Measurements from ENCODE around the gene ISLR2. TPM values are rescaled to one million over a fixed set of nuclear protein-coding genes. Genes with fewer than 3 reads are reported as not detected.

The ISLR2 gene
- total RNA-seq, 1 experiment from 2014 or later: 8.9 TPM

DNA sequence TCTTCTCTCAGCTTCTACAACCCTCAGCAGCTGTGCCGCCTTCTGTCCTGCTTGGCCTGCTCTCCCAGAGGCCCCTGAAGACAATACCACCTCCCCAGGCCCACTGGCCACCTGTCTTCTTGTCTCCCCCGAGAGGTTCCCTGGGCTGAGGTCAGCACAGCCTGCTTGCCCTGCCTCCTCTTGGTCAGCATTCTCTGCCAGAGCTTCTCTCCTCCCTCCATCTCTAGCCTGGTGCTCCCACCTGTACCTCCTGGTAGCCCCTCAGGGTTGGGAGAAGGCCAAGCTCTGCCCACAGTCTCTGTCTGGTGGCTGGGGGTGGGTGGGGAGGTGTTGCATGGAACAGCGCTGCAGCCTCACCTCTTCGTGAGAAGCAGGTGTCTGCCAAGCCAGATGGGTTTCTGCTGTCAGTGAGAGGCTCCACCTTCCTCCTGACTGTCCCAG lies 37.5 kb downstream of the ISLR2 start:
- Mint-ChIP-seq H3K4me3 (no peak overlapping the region), H3K27ac (no peak overlapping the region)

DNA sequence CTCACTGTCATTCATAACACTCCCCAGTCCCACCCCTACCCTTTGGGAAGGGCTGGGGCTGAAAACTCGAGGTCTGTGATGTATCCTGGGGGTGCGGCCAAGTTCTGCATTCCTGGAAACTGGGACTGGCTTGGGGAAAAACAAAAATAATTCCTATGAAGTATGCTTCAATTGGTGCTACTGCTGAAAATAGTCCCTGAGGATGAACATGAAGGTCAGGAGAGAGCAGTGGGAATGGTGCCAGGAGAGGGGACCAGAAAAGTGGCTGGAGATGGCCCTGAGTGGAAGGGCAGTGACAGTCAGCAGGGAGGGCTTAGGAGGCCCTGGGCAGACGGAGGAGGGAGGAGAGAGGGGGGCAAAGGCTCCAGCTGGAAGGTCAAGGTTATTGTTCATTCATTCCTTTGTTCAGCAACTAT lies 38.3 kb downstream of the ISLR2 start:
- peaks cover 9% of the 10 kb centered on the region for H3K9me3 Mint-ChIP-seq
- CTCF ChIA-PET: interaction anchor here (0.5 to 1.1 kb wide), 2 partner anchors 9 to 54 kb away, joined by 3 read pairs; no protein-coding TSS in a partner anchor

More for the DNA sequence above, 37.5 kb downstream of the ISLR2 start:
- POLR2A ChIA-PET: no interaction called here
- CTCF ChIA-PET: no interaction called here
- Mint-ChIP-seq H3K4me1 (peaks cover 17% of the 10 kb centered on the region), H3K27me3 (ENCODE audit: low read depth) (peaks cover 3% of the 10 kb centered on the region; the same call in 1 of the 2 replicates), H3K36me3 (no peaks in the 10 kb centered on the region), H3K9me3 (peaks cover 9% of the 10 kb centered on the region)
- ATAC-seq: no peak; the same call in 1 of the 2 replicates
- TF ChIP-seq MYBL2 (CRISPR knock-in tag; IDR thresholded peaks at IDR 0.05) (no peak), ZNF671 (CRISPR knock-in tag; IDR thresholded peaks at IDR 0.05) (no peak), SMAD3 (CRISPR knock-in tag; IDR thresholded peaks at IDR 0.05; ENCODE audit: borderline replicate concordance) (no peak), RELA (CRISPR knock-in tag; IDR thresholded peaks at IDR 0.05; ENCODE audit: borderline replicate concordance) (no peak), ZNF416 (CRISPR knock-in tag; IDR thresholded peaks at IDR 0.05) (no peak), FOXJ3 (CRISPR knock-in tag; IDR thresholded peaks at IDR 0.05; ENCODE audit: borderline replicate concordance) (no peak), TP53 (CRISPR knock-in tag; IDR thresholded peaks at IDR 0.05) (no peak), MXD4 (CRISPR knock-in tag; IDR thresholded peaks at IDR 0.05; ENCODE audit: borderline replicate concordance) (no peak), KAT7 (CRISPR knock-in tag; IDR thresholded peaks at IDR 0.05; ENCODE audit: borderline replicate concordance) (no peak)
- TF ChIP-seq, protein P1, sequence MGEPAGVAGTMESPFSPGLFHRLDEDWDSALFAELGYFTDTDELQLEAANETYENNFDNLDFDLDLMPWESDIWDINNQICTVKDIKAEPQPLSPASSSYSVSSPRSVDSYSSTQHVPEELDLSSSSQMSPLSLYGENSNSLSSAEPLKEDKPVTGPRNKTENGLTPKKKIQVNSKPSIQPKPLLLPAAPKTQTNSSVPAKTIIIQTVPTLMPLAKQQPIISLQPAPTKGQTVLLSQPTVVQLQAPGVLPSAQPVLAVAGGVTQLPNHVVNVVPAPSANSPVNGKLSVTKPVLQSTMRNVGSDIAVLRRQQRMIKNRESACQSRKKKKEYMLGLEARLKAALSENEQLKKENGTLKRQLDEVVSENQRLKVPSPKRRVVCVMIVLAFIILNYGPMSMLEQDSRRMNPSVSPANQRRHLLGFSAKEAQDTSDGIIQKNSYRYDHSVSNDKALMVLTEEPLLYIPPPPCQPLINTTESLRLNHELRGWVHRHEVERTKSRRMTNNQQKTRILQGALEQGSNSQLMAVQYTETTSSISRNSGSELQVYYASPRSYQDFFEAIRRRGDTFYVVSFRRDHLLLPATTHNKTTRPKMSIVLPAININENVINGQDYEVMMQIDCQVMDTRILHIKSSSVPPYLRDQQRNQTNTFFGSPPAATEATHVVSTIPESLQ (CRISPR knock-in tag; IDR thresholded peaks at IDR 0.05): no peak
- TF ChIP-seq, protein P2, sequence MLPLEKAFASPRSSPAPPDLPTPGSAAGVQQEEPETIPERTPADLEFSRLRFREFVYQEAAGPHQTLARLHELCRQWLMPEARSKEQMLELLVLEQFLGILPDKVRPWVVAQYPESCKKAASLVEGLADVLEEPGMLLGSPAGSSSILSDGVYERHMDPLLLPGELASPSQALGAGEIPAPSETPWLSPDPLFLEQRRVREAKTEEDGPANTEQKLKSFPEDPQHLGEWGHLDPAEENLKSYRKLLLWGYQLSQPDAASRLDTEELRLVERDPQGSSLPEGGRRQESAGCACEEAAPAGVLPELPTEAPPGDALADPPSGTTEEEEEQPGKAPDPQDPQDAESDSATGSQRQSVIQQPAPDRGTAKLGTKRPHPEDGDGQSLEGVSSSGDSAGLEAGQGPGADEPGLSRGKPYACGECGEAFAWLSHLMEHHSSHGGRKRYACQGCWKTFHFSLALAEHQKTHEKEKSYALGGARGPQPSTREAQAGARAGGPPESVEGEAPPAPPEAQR (CRISPR knock-in tag; IDR thresholded peaks at IDR 0.05): no peak
- TF ChIP-seq, protein P3, sequence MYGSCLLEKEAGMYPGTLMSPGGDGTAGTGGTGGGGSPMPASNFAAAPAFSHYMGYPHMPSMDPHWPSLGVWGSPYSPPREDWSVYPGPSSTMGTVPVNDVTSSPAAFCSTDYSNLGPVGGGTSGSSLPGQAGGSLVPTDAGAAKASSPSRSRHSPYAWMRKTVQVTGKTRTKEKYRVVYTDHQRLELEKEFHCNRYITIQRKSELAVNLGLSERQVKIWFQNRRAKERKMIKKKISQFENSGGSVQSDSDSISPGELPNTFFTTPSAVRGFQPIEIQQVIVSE (CRISPR knock-in tag; IDR thresholded peaks at IDR 0.05; ENCODE audit: borderline replicate concordance): no peak
- TF ChIP-seq, protein P4, sequence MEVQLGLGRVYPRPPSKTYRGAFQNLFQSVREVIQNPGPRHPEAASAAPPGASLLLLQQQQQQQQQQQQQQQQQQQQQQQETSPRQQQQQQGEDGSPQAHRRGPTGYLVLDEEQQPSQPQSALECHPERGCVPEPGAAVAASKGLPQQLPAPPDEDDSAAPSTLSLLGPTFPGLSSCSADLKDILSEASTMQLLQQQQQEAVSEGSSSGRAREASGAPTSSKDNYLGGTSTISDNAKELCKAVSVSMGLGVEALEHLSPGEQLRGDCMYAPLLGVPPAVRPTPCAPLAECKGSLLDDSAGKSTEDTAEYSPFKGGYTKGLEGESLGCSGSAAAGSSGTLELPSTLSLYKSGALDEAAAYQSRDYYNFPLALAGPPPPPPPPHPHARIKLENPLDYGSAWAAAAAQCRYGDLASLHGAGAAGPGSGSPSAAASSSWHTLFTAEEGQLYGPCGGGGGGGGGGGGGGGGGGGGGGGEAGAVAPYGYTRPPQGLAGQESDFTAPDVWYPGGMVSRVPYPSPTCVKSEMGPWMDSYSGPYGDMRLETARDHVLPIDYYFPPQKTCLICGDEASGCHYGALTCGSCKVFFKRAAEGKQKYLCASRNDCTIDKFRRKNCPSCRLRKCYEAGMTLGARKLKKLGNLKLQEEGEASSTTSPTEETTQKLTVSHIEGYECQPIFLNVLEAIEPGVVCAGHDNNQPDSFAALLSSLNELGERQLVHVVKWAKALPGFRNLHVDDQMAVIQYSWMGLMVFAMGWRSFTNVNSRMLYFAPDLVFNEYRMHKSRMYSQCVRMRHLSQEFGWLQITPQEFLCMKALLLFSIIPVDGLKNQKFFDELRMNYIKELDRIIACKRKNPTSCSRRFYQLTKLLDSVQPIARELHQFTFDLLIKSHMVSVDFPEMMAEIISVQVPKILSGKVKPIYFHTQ (CRISPR knock-in tag; IDR thresholded peaks at IDR 0.05): no peak
- DNase-seq (ENCODE audit: low spot score): no peak

DNA sequence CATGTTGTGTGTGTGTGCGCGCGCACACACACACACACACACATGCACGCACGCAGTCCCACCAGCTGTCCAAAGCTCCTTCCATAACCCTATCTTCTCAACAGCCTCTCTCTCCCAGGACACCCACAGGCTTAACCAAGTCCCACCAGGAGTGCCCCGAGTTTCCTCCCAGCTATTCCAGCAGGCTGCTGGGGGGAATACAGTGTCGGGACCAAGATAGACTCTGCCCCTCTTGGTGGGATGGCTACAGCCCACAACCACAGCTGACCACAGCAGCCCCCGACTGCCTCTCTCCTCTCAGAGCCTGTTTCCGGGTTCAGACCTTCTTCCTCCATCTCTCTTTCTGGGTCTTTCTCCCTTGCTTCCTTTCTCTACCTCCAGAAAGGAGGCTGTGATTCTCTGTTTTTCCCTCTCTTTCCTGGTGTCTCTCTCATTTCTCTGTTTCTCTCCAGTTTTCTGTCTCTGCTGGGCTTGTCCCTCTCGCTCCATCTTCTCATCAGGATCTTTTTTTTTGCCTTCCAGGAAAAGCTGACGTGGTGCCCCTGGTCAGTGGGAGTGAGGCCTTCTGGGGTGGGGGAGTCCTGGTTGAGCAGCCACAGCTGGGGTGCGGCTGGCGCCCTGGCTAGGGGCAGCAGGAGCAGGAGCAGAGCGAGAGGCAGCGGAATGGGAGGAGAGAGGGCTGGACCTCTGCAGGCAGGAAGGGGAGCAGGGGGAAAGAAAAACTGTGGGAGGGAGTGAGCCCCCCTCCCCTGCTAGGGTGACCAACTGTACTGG lies 39.9 kb downstream of the ISLR2 start:
- TF ChIP-seq NFYB (CRISPR knock-in tag; conservative IDR thresholded peaks at IDR 0.05; ENCODE audit: low read depth) (no peak), SOX15 (CRISPR knock-in tag; IDR thresholded peaks at IDR 0.05) (no peak), SMAD3 (CRISPR knock-in tag; IDR thresholded peaks at IDR 0.05; ENCODE audit: borderline replicate concordance) (no peak)
- TF ChIP-seq, protein P5, sequence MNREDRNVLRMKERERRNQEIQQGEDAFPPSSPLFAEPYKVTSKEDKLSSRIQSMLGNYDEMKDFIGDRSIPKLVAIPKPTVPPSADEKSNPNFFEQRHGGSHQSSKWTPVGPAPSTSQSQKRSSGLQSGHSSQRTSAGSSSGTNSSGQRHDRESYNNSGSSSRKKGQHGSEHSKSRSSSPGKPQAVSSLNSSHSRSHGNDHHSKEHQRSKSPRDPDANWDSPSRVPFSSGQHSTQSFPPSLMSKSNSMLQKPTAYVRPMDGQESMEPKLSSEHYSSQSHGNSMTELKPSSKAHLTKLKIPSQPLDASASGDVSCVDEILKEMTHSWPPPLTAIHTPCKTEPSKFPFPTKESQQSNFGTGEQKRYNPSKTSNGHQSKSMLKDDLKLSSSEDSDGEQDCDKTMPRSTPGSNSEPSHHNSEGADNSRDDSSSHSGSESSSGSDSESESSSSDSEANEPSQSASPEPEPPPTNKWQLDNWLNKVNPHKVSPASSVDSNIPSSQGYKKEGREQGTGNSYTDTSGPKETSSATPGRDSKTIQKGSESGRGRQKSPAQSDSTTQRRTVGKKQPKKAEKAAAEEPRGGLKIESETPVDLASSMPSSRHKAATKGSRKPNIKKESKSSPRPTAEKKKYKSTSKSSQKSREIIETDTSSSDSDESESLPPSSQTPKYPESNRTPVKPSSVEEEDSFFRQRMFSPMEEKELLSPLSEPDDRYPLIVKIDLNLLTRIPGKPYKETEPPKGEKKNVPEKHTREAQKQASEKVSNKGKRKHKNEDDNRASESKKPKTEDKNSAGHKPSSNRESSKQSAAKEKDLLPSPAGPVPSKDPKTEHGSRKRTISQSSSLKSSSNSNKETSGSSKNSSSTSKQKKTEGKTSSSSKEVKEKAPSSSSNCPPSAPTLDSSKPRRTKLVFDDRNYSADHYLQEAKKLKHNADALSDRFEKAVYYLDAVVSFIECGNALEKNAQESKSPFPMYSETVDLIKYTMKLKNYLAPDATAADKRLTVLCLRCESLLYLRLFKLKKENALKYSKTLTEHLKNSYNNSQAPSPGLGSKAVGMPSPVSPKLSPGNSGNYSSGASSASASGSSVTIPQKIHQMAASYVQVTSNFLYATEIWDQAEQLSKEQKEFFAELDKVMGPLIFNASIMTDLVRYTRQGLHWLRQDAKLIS (CRISPR knock-in tag; IDR thresholded peaks at IDR 0.05; ENCODE audit: borderline replicate concordance): no peak
- ATAC-seq (no peak), DNase-seq (ENCODE audit: low spot score) (no peak)
- Mint-ChIP-seq H3K9me3 (no peaks in the 10 kb centered on the region), H3K4me3 (no peak overlapping the region), H3K4me1 (peaks cover 34% of the 10 kb centered on the region), H3K27me3 (ENCODE audit: low read depth) (peaks cover 3% of the 10 kb centered on the region; the same call in 1 of the 2 replicates), H3K36me3 (no peaks in the 10 kb centered on the region), H3K27ac (no peak overlapping the region)
- CTCF ChIA-PET: interaction anchor here (1.1 to 1.2 kb wide), 2 partner anchors 26 to 137 kb away, joined by 4 to 8 read pairs; no protein-coding TSS in a partner anchor
- POLR2A ChIA-PET: interaction anchor here (0.6 kb wide), 1 partner anchor 89 kb away, joined by 3 read pairs; no protein-coding TSS in a partner anchor

More for the DNA sequence above, 38.3 kb downstream of the ISLR2 start:
- Mint-ChIP-seq H3K36me3 (no peaks in the 10 kb centered on the region), H3K4me3 (no peak overlapping the region), H3K4me1 (peaks cover 25% of the 10 kb centered on the region), H3K27me3 (ENCODE audit: low read depth) (peaks cover 3% of the 10 kb centered on the region; the same call in 1 of the 2 replicates), H3K27ac (no peak overlapping the region)
- DNase-seq (ENCODE audit: low spot score): no peak
- POLR2A ChIA-PET: no interaction called here
- no peak for TF ChIP-seq CBFB (CRISPR knock-in tag; IDR thresholded peaks at IDR 0.05; ENCODE audit: low read depth)
- no peak for ATAC-seq

Measured in WTC11 (cell line).